OCI-LY1 (cell line): ENCODE results near the gene LRRC37B.

Experiments used
- H2AFZ ChIP-seq: fragments of 200-600 bp; sonication (generic), shearing (Covaris generic); 2 replicates; pipeline ENCODE4 v1.6.0; 2014; ENCODE audit warnings: antibody characterized with exemption, mild to moderate bottlenecking, low read length
- H3F3A ChIP-seq: fragments of 200-600 bp; sonication (generic), shearing (Covaris generic); 2 replicates; pipeline ENCODE4 v1.6.0; 2014; ENCODE audit warnings: mild to moderate bottlenecking, antibody characterized with exemption, low read length, moderate library complexity; ENCODE audit not compliant: insufficient read depth
- H3K27ac ChIP-seq: fragments of 200-600 bp; sonication (generic); 2 replicates; pipeline ENCODE4 v1.5.1; 2014; ENCODE audit warnings: low read length, mixed run types, mild to moderate bottlenecking, low read depth; ENCODE audit not compliant: poor library complexity, severe bottlenecking
- H3K27me3 ChIP-seq: fragments of 200-600 bp; sonication (generic); 2 replicates; pipeline ENCODE4 v1.6.0; 2014; ENCODE audit warnings: antibody characterized with exemption, mild to moderate bottlenecking, low read length, moderate library complexity; ENCODE audit not compliant: insufficient read depth
- H3K36me3 ChIP-seq: fragments of 200-600 bp; sonication (generic); 2 replicates; pipeline ENCODE4 v1.6.1; 2014; ENCODE audit warnings: mild to moderate bottlenecking, antibody characterized with exemption, low read length, moderate library complexity, mixed read lengths; ENCODE audit not compliant: insufficient read depth
- H3K4me1 ChIP-seq: fragments of 200-600 bp; sonication (generic); 2 replicates; pipeline ENCODE4 v1.5.1; 2014; ENCODE audit warnings: mild to moderate bottlenecking, low read length, moderate library complexity; ENCODE audit not compliant: insufficient read depth, severe bottlenecking
- H3K4me2 ChIP-seq: fragments of 200-600 bp; sonication (generic), shearing (Covaris generic); 2 replicates; pipeline ENCODE4 v1.6.1; 2014; ENCODE audit warnings: low read length
- H3K4me3 ChIP-seq: fragments of 200-600 bp; sonication (generic); 2 replicates; pipeline ENCODE4 v1.5.1; 2014; ENCODE audit warnings: low read length, low read depth, mild to moderate bottlenecking, mixed read lengths; ENCODE audit not compliant: poor library complexity, severe bottlenecking
- H3K79me2 ChIP-seq: fragments of 200-600 bp; shearing (Covaris generic); 2 replicates; pipeline ENCODE4 v1.6.1; 2016; ENCODE audit warnings: mixed run types, low read length, mixed read lengths; ENCODE audit not compliant: insufficient read depth
- H3K9ac ChIP-seq: fragments of 200-600 bp; sonication (generic), shearing (Covaris generic); 2 replicates; pipeline ENCODE4 v1.6.1; 2014; ENCODE audit warnings: mild to moderate bottlenecking, low read length, mixed read lengths
- H3K9me2 ChIP-seq: fragments of 200-600 bp; sonication (generic), shearing (Covaris generic); 2 replicates; pipeline ENCODE4 v1.6.1; 2014; ENCODE audit warnings: low read depth, mild to moderate bottlenecking, low read length, mixed read lengths
- H3K9me3 ChIP-seq: fragments of 200-600 bp; shearing (Covaris generic); 2 replicates; pipeline ENCODE4 v1.6.1; 2014; ENCODE audit warnings: low read length, mixed read lengths
- H4K20me1 ChIP-seq: fragments of 200-600 bp; sonication (generic), shearing (Covaris generic); 2 replicates; pipeline ENCODE4 v1.6.0; 2016; ENCODE audit warnings: mild to moderate bottlenecking, low read length; ENCODE audit not compliant: insufficient read depth
- EZH2 ChIP-seq: fragments of 200-600 bp; sonication (generic), shearing (Covaris generic); IDR thresholded peaks from 2 replicates; pipeline ENCODE4 v1.8.0; 2017; ENCODE audit warnings: borderline replicate concordance, mixed run types, mild to moderate bottlenecking, antibody characterized with exemption, low read length, moderate library complexity, mixed read lengths
- TF ChIP-seq, protein P1 (sequence below): fragments of 200-600 bp; sonication (generic), shearing (Covaris generic); IDR thresholded peaks from 2 replicates; pipeline ENCODE4 v1.5.1; 2017; ENCODE audit warnings: mild to moderate bottlenecking, antibody characterized with exemption, low read length, moderate library complexity, mixed read lengths

Gene LRRC37B

DNA sequence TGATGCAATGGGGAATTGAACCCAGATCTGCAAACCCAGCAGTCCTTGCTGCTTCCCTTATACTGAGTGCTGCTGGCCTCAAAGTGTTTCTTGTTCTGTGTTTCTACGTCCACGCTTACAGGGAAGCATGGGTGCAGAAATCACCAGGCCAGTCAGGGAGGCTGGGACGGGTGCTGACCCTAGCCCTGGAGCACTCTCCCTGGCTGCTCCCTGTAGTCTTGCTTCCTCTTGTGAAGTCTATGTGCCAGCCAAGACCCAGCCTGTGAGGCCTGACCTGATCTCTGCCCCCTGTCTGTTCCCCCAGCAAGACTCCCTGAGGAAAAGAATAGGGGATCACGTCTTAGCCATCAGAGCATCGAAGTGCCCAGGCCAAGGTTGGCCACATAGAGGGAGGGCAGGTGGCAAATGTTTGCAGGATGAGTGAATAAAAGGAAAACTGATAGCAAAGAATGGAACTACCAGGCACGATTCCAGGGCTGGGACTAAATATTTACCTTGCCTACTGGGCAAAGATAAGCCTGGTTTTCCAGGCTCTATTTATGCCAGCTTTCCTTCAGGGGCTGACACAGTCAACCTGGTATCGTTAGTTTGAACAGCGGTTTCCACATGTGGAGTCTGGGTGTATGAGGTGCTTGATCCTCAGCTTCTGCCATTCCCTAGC lies 93.9 kb downstream of the LRRC37B start:
- Histone ChIP-seq H3K4me1 (no peaks in the 10 kb centered on the region), H3K9me2 (no peaks in the 10 kb centered on the region), H3K27ac (no peak overlapping the region), H3K36me3 (no peaks in the 10 kb centered on the region), H2AFZ (no peak overlapping the region), H3K9ac (no peak overlapping the region), H3K9me3 (no peaks in the 10 kb centered on the region), H3K27me3 (no peaks in the 10 kb centered on the region), H3K4me2 (no peak overlapping the region), H3F3A (no peaks in the 10 kb centered on the region), H3K4me3 (no peak overlapping the region), H3K79me2 (no peaks in the 10 kb centered on the region), H4K20me1 (no peaks in the 10 kb centered on the region)
- TF ChIP-seq EZH2 = no peak
- TF ChIP-seq, protein P1, sequence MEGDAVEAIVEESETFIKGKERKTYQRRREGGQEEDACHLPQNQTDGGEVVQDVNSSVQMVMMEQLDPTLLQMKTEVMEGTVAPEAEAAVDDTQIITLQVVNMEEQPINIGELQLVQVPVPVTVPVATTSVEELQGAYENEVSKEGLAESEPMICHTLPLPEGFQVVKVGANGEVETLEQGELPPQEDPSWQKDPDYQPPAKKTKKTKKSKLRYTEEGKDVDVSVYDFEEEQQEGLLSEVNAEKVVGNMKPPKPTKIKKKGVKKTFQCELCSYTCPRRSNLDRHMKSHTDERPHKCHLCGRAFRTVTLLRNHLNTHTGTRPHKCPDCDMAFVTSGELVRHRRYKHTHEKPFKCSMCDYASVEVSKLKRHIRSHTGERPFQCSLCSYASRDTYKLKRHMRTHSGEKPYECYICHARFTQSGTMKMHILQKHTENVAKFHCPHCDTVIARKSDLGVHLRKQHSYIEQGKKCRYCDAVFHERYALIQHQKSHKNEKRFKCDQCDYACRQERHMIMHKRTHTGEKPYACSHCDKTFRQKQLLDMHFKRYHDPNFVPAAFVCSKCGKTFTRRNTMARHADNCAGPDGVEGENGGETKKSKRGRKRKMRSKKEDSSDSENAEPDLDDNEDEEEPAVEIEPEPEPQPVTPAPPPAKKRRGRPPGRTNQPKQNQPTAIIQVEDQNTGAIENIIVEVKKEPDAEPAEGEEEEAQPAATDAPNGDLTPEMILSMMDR = no peak

DNA sequence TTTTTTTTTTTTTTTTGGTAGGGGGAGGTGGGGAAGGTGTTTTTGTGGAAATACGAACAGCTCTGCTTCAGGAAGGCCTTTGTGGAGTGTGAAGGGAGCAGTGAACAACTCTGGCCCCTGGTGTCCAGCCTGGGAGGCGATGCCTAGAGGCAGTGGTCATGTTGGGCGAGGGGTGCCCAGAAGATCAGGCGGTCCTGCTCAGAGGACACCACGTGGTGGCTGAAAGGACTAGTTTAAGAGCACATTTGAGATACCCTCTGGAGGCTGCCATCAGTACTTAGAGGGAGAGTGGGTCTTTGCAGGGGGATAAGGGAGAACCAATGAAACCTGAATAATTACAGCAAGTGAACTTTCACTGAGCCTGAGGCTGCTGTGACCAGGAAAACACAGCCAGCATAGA lies 95.0 kb downstream of the LRRC37B start:
- Histone ChIP-seq H4K20me1 (no peaks in the 10 kb centered on the region), H3K4me2 (no peak overlapping the region), H3K4me1 (peaks cover 6% of the 10 kb centered on the region), H3K79me2 (no peaks in the 10 kb centered on the region), H3K27me3 (no peaks in the 10 kb centered on the region), H3F3A (no peaks in the 10 kb centered on the region), H2AFZ (no peak overlapping the region), H3K9me2 (no peaks in the 10 kb centered on the region), H3K4me3 (no peak overlapping the region), H3K36me3 (no peaks in the 10 kb centered on the region), H3K9me3 (no peaks in the 10 kb centered on the region), H3K27ac (no peak overlapping the region), H3K9ac (no peak overlapping the region)
- no peak for TF ChIP-seq EZH2
- TF ChIP-seq, protein P1 = no peak

DNA sequence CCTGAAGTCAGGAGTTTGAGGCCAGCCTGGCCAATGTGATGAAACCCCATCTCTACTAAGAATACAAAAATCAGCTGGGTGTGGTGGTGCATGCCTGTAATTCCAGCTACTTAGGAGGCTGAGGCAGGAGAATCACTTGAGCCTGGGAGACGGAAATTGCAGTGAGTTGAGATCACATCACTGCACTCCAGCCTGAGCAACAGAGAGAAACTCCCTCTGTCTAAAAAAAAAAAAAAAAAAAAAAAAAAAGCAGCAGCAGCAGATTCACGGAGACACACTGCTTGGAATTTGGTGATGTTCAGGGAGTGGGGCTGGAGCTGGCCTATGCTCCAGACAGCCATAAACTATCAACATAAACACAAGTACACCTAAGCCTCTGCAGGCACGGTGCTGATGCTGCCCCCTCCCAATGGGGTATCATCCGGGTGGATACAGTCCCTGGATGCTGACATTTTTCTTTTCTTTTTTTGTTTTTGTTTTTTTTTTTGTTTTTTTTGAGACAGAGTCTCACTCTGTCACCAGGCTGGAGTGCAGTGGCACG lies 95.5 kb downstream of the LRRC37B start:
- Histone ChIP-seq H3K9me3 (no peaks in the 10 kb centered on the region), H3K4me3 (no peak overlapping the region), H3K36me3 (no peaks in the 10 kb centered on the region), H3K79me2 (no peaks in the 10 kb centered on the region), H3K27ac (no peak overlapping the region), H3K9me2 (no peaks in the 10 kb centered on the region), H3F3A (no peaks in the 10 kb centered on the region), H3K27me3 (no peaks in the 10 kb centered on the region), H3K4me2 (no peak overlapping the region), H3K9ac (no peak overlapping the region), H2AFZ (no peak overlapping the region), H4K20me1 (no peaks in the 10 kb centered on the region), H3K4me1 (peaks cover 6% of the 10 kb centered on the region)
- TF ChIP-seq, protein P1 = no peak
- TF ChIP-seq EZH2 = no peak
